H1 (cell line): ENCODE results near the gene KBTBD2. TPM values are rescaled to one million over a fixed set of nuclear protein-coding genes. Genes with fewer than 3 reads are reported as not detected.

Experiments
- CTCF ChIA-PET: fragments of 300-600 bp; sonication (Branson Sonifier 250); formaldehyde crosslinking; loops from one replicate; lab custom pipeline; 2021; ENCODE audit not compliant: partially characterized antibody; lab: Charles Lee
- POLR2A ChIA-PET: fragments of 300-600 bp; sonication (Branson Sonifier 250); formaldehyde crosslinking; loops from one replicate; lab custom pipeline; 2021; ENCODE audit warnings: inconsistent platforms; ENCODE audit not compliant: partially characterized antibody; lab: Charles Lee
- DNase-seq, 2 experiments: peaks; one replicate each; pipeline versions ENCODE4 v3.0.0 to v3.0.0-alpha.2; 2010 to 2022; ENCODE audit warnings: low spot score in 2 of 2, low read depth in 1 of 2, mixed read lengths in 1 of 2
- FAIRE-seq: peaks from 2 replicates; lab custom pipeline; 2011; peaks lifted over from hg19 to GRCh38; lab: Jason Lieb, UNC
- H2AFZ ChIP-seq: 2 replicates; pipeline ENCODE4 v1.8.1; 2012; ENCODE audit warnings: low read length, inconsistent platforms
- H2AK5ac ChIP-seq: 2 replicates; pipeline ENCODE4 v1.6.1; 2013; ENCODE audit warnings: low read depth, low read length
- H2BK120ac ChIP-seq: replicated peaks from 2 replicates; pipeline ENCODE3; 2013; ENCODE audit warnings: low read depth, low read length, inconsistent platforms
- H2BK12ac ChIP-seq: 2 replicates; pipeline ENCODE4 v1.6.1; 2013; ENCODE audit warnings: low read depth, low read length
- H2BK15ac ChIP-seq: 2 replicates; pipeline ENCODE4 v1.6.1; 2013; ENCODE audit warnings: low read length
- H2BK20ac ChIP-seq: 2 replicates; pipeline ENCODE4 v1.6.1; 2013; ENCODE audit warnings: low read length
- H2BK5ac ChIP-seq: 2 replicates; pipeline ENCODE4 v1.6.1; 2013; ENCODE audit warnings: low read depth, low read length
- H3K14ac ChIP-seq: 2 replicates; pipeline ENCODE4 v1.6.1; 2013; ENCODE audit warnings: inconsistent platforms; ENCODE audit not compliant: insufficient read length
- H3K18ac ChIP-seq: 2 replicates; pipeline ENCODE4 v1.6.1; 2013; ENCODE audit warnings: low read length; ENCODE audit errors: extremely low read depth
- H3K23ac ChIP-seq: 2 replicates; pipeline ENCODE4 v1.6.1; 2013; ENCODE audit warnings: inconsistent platforms; ENCODE audit not compliant: insufficient read length
- H3K23me2 ChIP-seq: 2 replicates; pipeline ENCODE4 v1.6.1; 2013; ENCODE audit warnings: low read depth, low read length
- H3K27ac ChIP-seq: 2 replicates; pipeline ENCODE4 v1.6.1; 2011; ENCODE audit warnings: low read depth, low read length, inconsistent platforms
- H3K27me3 ChIP-seq, 4 experiments: replicated peaks in 1 of 4; 1 replicate in 1 of 4; 2 replicates in 3 of 4; pipeline versions ENCODE4 v1.6.1 to v1.8.1; 2011 to 2013; ENCODE audit warnings: low read length in 3 of 4, mild to moderate bottlenecking in 3 of 4, inconsistent platforms in 2 of 4, mixed read lengths in 2 of 4, moderate library complexity in 1 of 4; ENCODE audit not compliant: control insufficient read depth in 3 of 4, insufficient read depth in 3 of 4; ENCODE audit errors: extremely low read depth in 1 of 4
- H3K36me3 ChIP-seq, 4 experiments: 2 replicates each; pipeline versions ENCODE4 v1.6.1 to v1.8.1; 2011 to 2013; ENCODE audit warnings: mild to moderate bottlenecking in 4 of 4, low read length in 3 of 4, moderate library complexity in 2 of 4, control low read depth in 1 of 4, inconsistent platforms in 1 of 4; ENCODE audit not compliant: insufficient read depth in 4 of 4, control insufficient read depth in 2 of 4
- H3K4ac ChIP-seq: replicated peaks from 2 replicates; pipeline ENCODE3; 2013; ENCODE audit warnings: low read length, low read depth, mixed read lengths, inconsistent platforms; ENCODE audit not compliant: insufficient read length
- H3K4me1 ChIP-seq, 4 experiments: replicated peaks in 1 of 4; 1 replicate in 1 of 4; 2 replicates in 3 of 4; pipeline versions ENCODE4 v1.6.1 to v1.8.1; 2011 to 2013; ENCODE audit warnings: low read length in 3 of 4, inconsistent platforms in 2 of 4, mixed read lengths in 1 of 4; ENCODE audit not compliant: insufficient read depth in 4 of 4, control insufficient read depth in 3 of 4
- H3K4me2 ChIP-seq, 2 experiments: 2 replicates each; pipeline versions ENCODE4 v1.6.1 to v1.8.1; 2011 to 2013; ENCODE audit warnings: low read depth in 2 of 2, low read length in 2 of 2, control low read depth in 1 of 2, inconsistent platforms in 1 of 2, mild to moderate bottlenecking in 1 of 2; ENCODE audit not compliant: insufficient read depth in 1 of 2
- H3K4me3 ChIP-seq, 4 experiments: fragments of 200-600, 300-600 bp in 1 of 4; sonication (generic), shearing (Covaris generic), sonication (Bioruptor Twin) in 1 of 4; 2 replicates each; pipeline versions ENCODE4 v1.5.1 to v1.8.1; 2011 to 2016; ENCODE audit warnings: low read length in 4 of 4, low read depth in 3 of 4, control low read depth in 2 of 4, inconsistent platforms in 2 of 4, mild to moderate bottlenecking in 2 of 4, mixed read lengths in 1 of 4, moderate library complexity in 1 of 4; ENCODE audit not compliant: insufficient read depth in 2 of 4; ENCODE audit errors: extremely low read depth in 1 of 4
- H3K56ac ChIP-seq: replicated peaks from 2 replicates; pipeline ENCODE3; 2013; ENCODE audit warnings: low read depth, mild to moderate bottlenecking, mixed read lengths, low read length, inconsistent platforms; ENCODE audit not compliant: insufficient read length
- H3K79me1 ChIP-seq: 2 replicates; pipeline ENCODE4 v1.6.1; 2013; ENCODE audit warnings: low read depth, low read length, control low read depth
- H3K79me2 ChIP-seq, 2 experiments: 2 replicates each; pipeline versions ENCODE4 v1.6.1 to v1.8.1; 2012 to 2013; ENCODE audit warnings: low read length in 2 of 2, mild to moderate bottlenecking in 2 of 2, inconsistent platforms in 1 of 2; ENCODE audit not compliant: insufficient read depth in 2 of 2, control insufficient read depth in 1 of 2
- H3K9ac ChIP-seq, 4 experiments: replicated peaks in 1 of 4; 1 replicate in 1 of 4; 2 replicates in 3 of 4; pipeline versions ENCODE4 v1.6.1 to v1.8.1; 2011 to 2013; ENCODE audit warnings: low read depth in 3 of 4, low read length in 3 of 4, control low read depth in 2 of 4, mild to moderate bottlenecking in 2 of 4, moderate library complexity in 2 of 4, inconsistent platforms in 1 of 4; ENCODE audit errors: extremely low read depth in 1 of 4
- H3K9me3 ChIP-seq, 2 experiments: 2 replicates each; pipeline versions ENCODE4 v1.6.1 to v1.8.1; 2012 to 2013; ENCODE audit warnings: mild to moderate bottlenecking in 2 of 2, moderate library complexity in 2 of 2, control low read depth in 1 of 2, inconsistent platforms in 1 of 2, low read depth in 1 of 2, low read length in 1 of 2, mixed read lengths in 1 of 2; ENCODE audit not compliant: insufficient read depth in 2 of 2
- H4K20me1 ChIP-seq, 2 experiments: replicated peaks in 1 of 2; 2 replicates each; pipeline versions ENCODE3 to v1.8.1; 2011 to 2013; ENCODE audit warnings: inconsistent platforms in 2 of 2, low read length in 2 of 2, mild to moderate bottlenecking in 1 of 2; ENCODE audit not compliant: insufficient read depth in 2 of 2, control insufficient read depth in 1 of 2
- H4K5ac ChIP-seq: 2 replicates; pipeline ENCODE4 v1.6.1; 2013; ENCODE audit warnings: low read length, low read depth, mixed read lengths, inconsistent platforms; ENCODE audit not compliant: insufficient read length
- H4K8ac ChIP-seq: 2 replicates; pipeline ENCODE4 v1.8.0; 2013; ENCODE audit warnings: mild to moderate bottlenecking, moderate library complexity, low read length, inconsistent platforms; ENCODE audit not compliant: insufficient read depth; ENCODE audit errors: extremely low read depth
- H4K91ac ChIP-seq: replicated peaks from 2 replicates; pipeline ENCODE3; 2013; ENCODE audit warnings: low read length, mixed read lengths, inconsistent platforms; ENCODE audit not compliant: insufficient read length
- CBX8 ChIP-seq: fragments of 300-800, 300-1000 bp; sonication (generic); IDR thresholded peaks from 2 replicates; pipeline ENCODE4 v1.7.1; 2016; ENCODE audit warnings: low read depth, low read length, borderline replicate concordance
- CTBP2 ChIP-seq: IDR thresholded peaks from 2 replicates; pipeline ENCODE4 v1.7.0; 2011; ENCODE audit warnings: borderline replicate concordance, mild to moderate bottlenecking, moderate library complexity, mixed read lengths, low read length; ENCODE audit not compliant: insufficient read depth, insufficient read length
- E2F6 ChIP-seq: IDR thresholded peaks from 2 replicates; pipeline ENCODE4 v1.6.1; 2012; ENCODE audit warnings: inconsistent platforms
- HDAC2 ChIP-seq, 2 experiments: fragments of 300-600 bp in 1 of 2; sonication (generic) in 1 of 2; IDR thresholded peaks; 2 replicates each; pipeline ENCODE4 v1.6.1; 2011 to 2012; ENCODE audit warnings: low read depth in 2 of 2, low read length in 2 of 2, mild to moderate bottlenecking in 2 of 2, moderate library complexity in 2 of 2, borderline replicate concordance in 1 of 2, inconsistent platforms in 1 of 2
- HDAC6 ChIP-seq: IDR thresholded peaks from one replicate; pipeline ENCODE4 v1.7.1; 2012; ENCODE audit warnings: low read depth, mild to moderate bottlenecking, inconsistent platforms, low read length, moderate library complexity
- NANOG ChIP-seq: IDR thresholded peaks from 2 replicates; pipeline ENCODE4 v1.6.1; 2011; ENCODE audit warnings: low read length, low read depth, mild to moderate bottlenecking, inconsistent platforms; ENCODE audit not compliant: insufficient read depth, poor library complexity, severe bottlenecking
- RAD21 ChIP-seq, 2 experiments: IDR thresholded peaks in 1 of 2; conservative IDR thresholded peaks in 1 of 2; 2 replicates each; pipeline ENCODE4 v1.6.1; 2011; ENCODE audit warnings: low read depth in 2 of 2, low read length in 2 of 2, improper control_type of control experiment in 1 of 2, inconsistent platforms in 1 of 2, mild to moderate bottlenecking in 1 of 2, moderate library complexity in 1 of 2
- SIX5 ChIP-seq: IDR thresholded peaks from 2 replicates; pipeline ENCODE4 v1.6.1; 2011; ENCODE audit warnings: mild to moderate bottlenecking, low read depth, low read length
- SRF ChIP-seq: IDR thresholded peaks from 2 replicates; pipeline ENCODE4 v1.6.1; 2011; ENCODE audit warnings: mild to moderate bottlenecking, low read depth, low read length, moderate library complexity
- TEAD4 ChIP-seq: IDR thresholded peaks from 2 replicates; pipeline ENCODE4 v1.6.1; 2012; ENCODE audit warnings: low read depth, low read length, inconsistent platforms, mixed read lengths
- ZNF274 ChIP-seq: IDR thresholded peaks from 2 replicates; pipeline ENCODE4 v1.7.0; 2012; ENCODE audit warnings: low read length, borderline replicate concordance; ENCODE audit errors: extremely low read depth
- WGBS, 2 experiments: shearing (Covaris generic) in 1 of 2; methylation state at CpG; one replicate each; pipeline versions ENCODE4 v1.1.6 to v1.1.7; 2013 to 2015; ENCODE audit warnings: low lambda C conversion rate in 2 of 2, mixed read lengths in 2 of 2, inconsistent platforms in 1 of 2, low coverage in 1 of 2, missing lambda C conversion rate in 1 of 2; ENCODE audit not compliant: insufficient replicate concordance in 2 of 2, insufficient coverage in 1 of 2, insufficient read length in 1 of 2; ENCODE audit errors: extremely low coverage in 1 of 2, missing lambda C conversion rate in 1 of 2; 5-methylcytosine and 5-hydroxymethylcytosine counted together
- polyA plus RNA-seq, 7 experiments: library from polyadenylated mRNA; depleted of rRNA in 3 of 7; stranded (reverse) in 5 of 7; unstranded in 2 of 7; fragments of >200 nt in 5 of 7; fragments of 200-250 nt in 2 of 7; gene quantifications; 1 replicate in 5 of 7; 2 replicates in 1 of 7; 4 replicates in 1 of 7; pipeline versions ENCODE4 v1.2.1 to v1.2.3, GENCODE V29; 2011 to 2013; ENCODE audit warnings: missing spikeins in 2 of 7, mixed read lengths in 2 of 7
- total RNA-seq: library from RNA; stranded (reverse); fragmentation: NEBNext Ultra II Directional; extraction: Animal tissue kit (Norgen Biotek cat#: 25700); gene quantifications from 2 replicates; pipeline ENCODE4 v1.2.1, GENCODE V29; 2021

Gene KBTBD2
- total and polyA plus RNA-seq, 2 of the 8 experiments (the other 6 are each of a cell fraction or from before 2014, with no cell fraction given) = 13.1 to 25.7 TPM

- H3K36me3 ChIP-seq = peaks cover 6 to 37% (median 27%) of the 10 kb centered on the region in 4 experiments
- no peak overlapping the region for H3K4me3 ChIP-seq
- no peaks in the 10 kb centered on the region for H3K79me1 ChIP-seq
- WGBS, 2 experiments = 94% methylated on average over 7 of the region's 7 CpGs; no CpG with 5 or more reads in 1 of the 2 experiments
- H3K27ac ChIP-seq = no peak overlapping the region
- peaks cover 0 to 2% (median 0%) of the 10 kb centered on the region in 4 experiments; a peak in 1 of 7 replicates for H3K4me1 ChIP-seq
- ChIA-PET CTCF (interaction anchor here (1.3 to 1.9 kb wide), 2 partner anchors 24 to 69 kb away, joined by 4 to 8 read pairs; no protein-coding TSS in a partner anchor), POLR2A (interaction anchor here (0.8 kb wide), 1 partner anchor 21 kb away, joined by 4 read pairs; no protein-coding TSS in a partner anchor)
- H3K4me2 ChIP-seq = no peak overlapping the region
- no peak overlapping the region for H2BK12ac ChIP-seq
- H3K14ac ChIP-seq = no peak overlapping the region
- H4K8ac ChIP-seq = no peak overlapping the region; the same call in 1 of the 2 replicates
- peaks cover 5 to 13% of the 10 kb centered on the region in 2 experiments; a peak in 3 of 4 replicates for H3K9me3 ChIP-seq
- H3K9ac ChIP-seq = no peak overlapping the region
- no peak overlapping the region for H3K56ac ChIP-seq
- H3K27me3 ChIP-seq = no peaks in the 10 kb centered on the region
- H2AK5ac ChIP-seq = no peak overlapping the region
- no peak for FAIRE-seq
- no peaks in the 10 kb centered on the region; a peak in 1 of 4 replicates for H3K79me2 ChIP-seq
- no peak overlapping the region for H3K4ac ChIP-seq
- H2BK20ac ChIP-seq = no peak overlapping the region
- H2AFZ ChIP-seq = no peak overlapping the region
- no peak overlapping the region for H2BK120ac ChIP-seq
- H3K23me2 ChIP-seq = no peaks in the 10 kb centered on the region
- H4K5ac ChIP-seq = no peak overlapping the region
- no peak overlapping the region for H2BK5ac ChIP-seq
- H4K91ac ChIP-seq = no peak overlapping the region
- DNase-seq = no peak
- H3K18ac ChIP-seq = no peak overlapping the region
- H3K23ac ChIP-seq = no peak overlapping the region
- no peaks in the 10 kb centered on the region for H4K20me1 ChIP-seq
- no peak overlapping the region for H2BK15ac ChIP-seq
- TF ChIP-seq HDAC6 (no peak), TEAD4 (no peak), RAD21 (IDR thresholded peaks at IDR 0.05 in 1 of 2, conservative IDR thresholded peaks at IDR 0.05 in 1 of 2; ENCODE audit: low read depth in 2 of 2, low read length in 2 of 2) (no peak), SRF (no peak), NANOG (no peak), CBX8 (no peak), E2F6 (no peak), CTBP2 (no peak), SIX5 (no peak), ZNF274 (no peak), HDAC2 (IDR thresholded peaks at IDR 0.05; ENCODE audit: borderline replicate concordance in 1 of 2, low read depth in 2 of 2, low read length in 2 of 2) (no peak)
Observed at GRCh38 chr7:32869716-32870115, 21.8 kb downstream of the KBTBD2 start.
